GM12892 (cell line): ENCODE data around the gene LIPF.

Source experiments
- POLR2A ChIP-seq: IDR thresholded peaks from 2 replicates; pipeline ENCODE4 v1.6.1; 2011; ENCODE audit warnings: low read depth, low read length, control low read depth
- POLR2AphosphoS5 ChIP-seq: IDR thresholded peaks from 2 replicates; pipeline ENCODE4 v1.6.1; 2011; ENCODE audit warnings: low read depth, low read length, control low read depth
- TAF1 ChIP-seq: IDR thresholded peaks from 2 replicates; pipeline ENCODE4 v1.6.1; 2011; ENCODE audit warnings: low read depth, mild to moderate bottlenecking, control low read depth, low read length, borderline replicate concordance

- TF ChIP-seq POLR2A (no peak), POLR2AphosphoS5 (no peak), TAF1 (no peak)
Measured at GRCh38 chr10:88668465-88668864, 4.2 kb downstream of the LIPF start.
